ENCODE results near the gene SS18L1. TPM values are rescaled to one million over a fixed set of nuclear protein-coding genes. Genes with fewer than 3 reads are reported as not detected.
A peak's percentile ranks its signal among the peaks of the same experiment; 100 is the strongest.

Gene SS18L1
- total and polyA plus RNA-seq, 11 donors = 6.5 to 12.4 (median 7.9) TPM

DNA sequence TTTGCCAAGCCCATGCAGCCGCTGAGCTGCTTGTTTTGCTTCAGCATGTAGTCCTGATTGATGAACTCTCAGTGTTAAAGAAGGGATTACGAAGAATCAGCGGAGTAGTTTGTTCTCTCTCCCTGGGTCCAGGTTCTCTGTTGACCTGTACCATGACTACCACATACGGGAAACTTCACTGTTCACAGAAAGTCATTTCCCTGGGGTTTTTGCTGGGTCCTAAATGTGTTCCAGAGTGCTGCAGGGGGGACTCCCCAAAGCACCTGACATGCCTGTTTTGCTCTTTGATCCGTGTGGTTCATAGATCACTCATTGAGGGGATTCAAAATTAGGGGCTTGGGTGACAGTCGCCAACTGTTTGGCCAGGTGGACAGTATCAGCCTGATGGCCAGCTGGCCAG is 15.8 kb upstream of the SS18L1 start:
- WGBS, 4 donors = 84 to 92% (median 89%) methylated on average over 6 of the region's 6 CpGs
- no peak for ATAC-seq
- TF ChIP-seq, protein P1, sequence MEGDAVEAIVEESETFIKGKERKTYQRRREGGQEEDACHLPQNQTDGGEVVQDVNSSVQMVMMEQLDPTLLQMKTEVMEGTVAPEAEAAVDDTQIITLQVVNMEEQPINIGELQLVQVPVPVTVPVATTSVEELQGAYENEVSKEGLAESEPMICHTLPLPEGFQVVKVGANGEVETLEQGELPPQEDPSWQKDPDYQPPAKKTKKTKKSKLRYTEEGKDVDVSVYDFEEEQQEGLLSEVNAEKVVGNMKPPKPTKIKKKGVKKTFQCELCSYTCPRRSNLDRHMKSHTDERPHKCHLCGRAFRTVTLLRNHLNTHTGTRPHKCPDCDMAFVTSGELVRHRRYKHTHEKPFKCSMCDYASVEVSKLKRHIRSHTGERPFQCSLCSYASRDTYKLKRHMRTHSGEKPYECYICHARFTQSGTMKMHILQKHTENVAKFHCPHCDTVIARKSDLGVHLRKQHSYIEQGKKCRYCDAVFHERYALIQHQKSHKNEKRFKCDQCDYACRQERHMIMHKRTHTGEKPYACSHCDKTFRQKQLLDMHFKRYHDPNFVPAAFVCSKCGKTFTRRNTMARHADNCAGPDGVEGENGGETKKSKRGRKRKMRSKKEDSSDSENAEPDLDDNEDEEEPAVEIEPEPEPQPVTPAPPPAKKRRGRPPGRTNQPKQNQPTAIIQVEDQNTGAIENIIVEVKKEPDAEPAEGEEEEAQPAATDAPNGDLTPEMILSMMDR (IDR thresholded peaks at IDR 0.05) = no peak
- no peak for TF ChIP-seq POLR2A (IDR thresholded peaks at IDR 0.05)
- Histone ChIP-seq H3K36me3 (peaks cover 0 to 88% (median 84%) of the 10 kb centered on the region in 9 donors), H3K9me3 (no peaks in the 10 kb centered on the region), H3K27me3 (no peaks in the 10 kb centered on the region), H3K4me1 (peaks cover 4 to 71% (median 38%) of the 10 kb centered on the region in 12 donors), H3K27ac (peak overlapping the region in 4 of 12 donors; percentile 1 to 38 (median 24)), H3K4me3 (no peak overlapping the region)
- intact Hi-C loops (cut with DNase I) = no loop called here
- peak in 1 of 5 donors; percentile 28 for DNase-seq

DNA sequence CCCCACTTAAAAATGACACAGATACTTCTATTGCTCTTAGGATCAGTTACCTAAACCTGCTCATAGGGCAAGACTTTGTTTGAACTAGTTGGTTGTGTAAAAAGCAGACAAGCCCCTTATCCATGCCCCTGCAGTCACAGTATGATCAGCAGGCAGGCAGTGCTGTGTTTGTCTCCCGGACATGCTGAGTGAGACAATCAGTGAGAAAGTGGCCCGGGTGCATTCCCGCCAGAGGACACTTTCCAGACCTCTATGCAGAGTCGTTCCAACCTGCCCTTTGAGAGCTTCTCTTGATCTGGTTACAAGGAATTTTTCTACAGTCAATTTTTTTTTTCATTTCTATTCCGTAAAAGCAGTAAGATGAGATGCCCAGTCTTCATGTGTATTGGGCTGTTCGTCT is 15.1 kb upstream of the SS18L1 start:
- ATAC-seq = peak in 2 of 4 donors; percentile 35 to 50
- no peak for TF ChIP-seq POLR2A (IDR thresholded peaks at IDR 0.05)
- TF ChIP-seq, protein P1 (IDR thresholded peaks at IDR 0.05) = no peak
- Histone ChIP-seq H3K27me3 (no peaks in the 10 kb centered on the region), H3K4me1 (peaks cover 4 to 71% (median 39%) of the 10 kb centered on the region in 12 donors), H3K36me3 (peaks cover 0 to 94% (median 85%) of the 10 kb centered on the region in 9 donors), H3K27ac (peak overlapping the region in 3 of 12 donors; percentile 1 to 38 (median 10)), H3K9me3 (no peaks in the 10 kb centered on the region), H3K4me3 (no peak overlapping the region)
- DNase-seq = no peak
- intact Hi-C loops (cut with DNase I) = no loop called here
- WGBS, 4 donors = 53 to 67% (median 57%) methylated on average over 6 of the region's 6 CpGs

DNA sequence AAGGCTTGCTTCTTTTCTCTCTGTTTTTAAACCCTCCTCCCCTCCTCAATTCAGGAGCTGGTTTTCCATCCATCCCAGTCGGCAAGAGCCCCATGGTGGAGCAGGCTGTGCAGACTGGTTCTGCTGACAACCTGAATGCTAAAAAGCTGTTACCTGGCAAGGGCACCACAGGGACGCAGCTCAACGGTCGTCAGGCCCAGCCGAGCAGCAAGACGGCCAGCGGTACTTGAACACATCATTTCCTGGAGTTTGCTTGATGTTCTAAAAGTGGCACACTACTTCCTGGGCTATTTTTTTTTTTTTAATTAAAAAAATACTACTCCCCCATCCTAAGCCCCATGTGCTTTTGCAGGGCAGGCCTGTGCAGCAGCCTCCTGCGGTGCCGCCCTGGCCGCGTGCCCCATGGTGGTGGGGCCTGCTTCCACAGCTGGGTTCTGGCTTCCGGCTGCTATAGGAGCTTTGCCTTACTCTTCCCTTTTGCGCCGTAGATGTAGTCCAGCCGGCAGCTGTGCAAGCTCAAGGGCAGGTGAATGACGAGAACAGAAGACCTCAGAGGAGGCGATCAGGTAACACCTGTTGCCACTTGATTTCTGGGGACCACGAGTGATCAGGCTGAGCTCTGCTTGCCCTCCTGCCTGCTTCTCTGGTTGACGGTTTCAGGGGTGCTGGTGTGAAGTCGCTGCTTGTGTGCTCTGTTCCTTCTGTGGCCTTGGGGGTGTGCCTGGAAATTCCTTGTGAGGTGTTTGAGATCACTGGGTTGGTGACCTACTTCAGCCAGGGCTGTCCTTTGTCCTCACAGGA is 13.6 kb upstream of the SS18L1 start:
- TF ChIP-seq POLR2A (IDR thresholded peaks at IDR 0.05) = no peak
- TF ChIP-seq, protein P1 (IDR thresholded peaks at IDR 0.05) = no peak
- ATAC-seq (no peak), DNase-seq (peak in 1 of 5 donors; percentile 48)
- H3K36me3 ChIP-seq = peaks cover 0 to 100% (median 91%) of the 10 kb centered on the region in 9 donors
- no peaks in the 10 kb centered on the region for H3K27me3 ChIP-seq
- WGBS, 4 donors = 79 to 86% (median 84%) methylated on average over 18 to 20 of the region's 20 CpGs
- intact Hi-C loops (cut with DNase I) = loop anchor here in 1 of 10 donors (5.0 kb wide), 1 partner anchor 108 kb away; no protein-coding TSS in a partner anchor
- peak overlapping the region in 2 of 12 donors; percentile 9 to 19 for H3K27ac ChIP-seq
- H3K4me3 ChIP-seq = no peak overlapping the region
- no peaks in the 10 kb centered on the region for H3K9me3 ChIP-seq
- peaks cover 3 to 74% (median 42%) of the 10 kb centered on the region in 12 donors for H3K4me1 ChIP-seq

DNA sequence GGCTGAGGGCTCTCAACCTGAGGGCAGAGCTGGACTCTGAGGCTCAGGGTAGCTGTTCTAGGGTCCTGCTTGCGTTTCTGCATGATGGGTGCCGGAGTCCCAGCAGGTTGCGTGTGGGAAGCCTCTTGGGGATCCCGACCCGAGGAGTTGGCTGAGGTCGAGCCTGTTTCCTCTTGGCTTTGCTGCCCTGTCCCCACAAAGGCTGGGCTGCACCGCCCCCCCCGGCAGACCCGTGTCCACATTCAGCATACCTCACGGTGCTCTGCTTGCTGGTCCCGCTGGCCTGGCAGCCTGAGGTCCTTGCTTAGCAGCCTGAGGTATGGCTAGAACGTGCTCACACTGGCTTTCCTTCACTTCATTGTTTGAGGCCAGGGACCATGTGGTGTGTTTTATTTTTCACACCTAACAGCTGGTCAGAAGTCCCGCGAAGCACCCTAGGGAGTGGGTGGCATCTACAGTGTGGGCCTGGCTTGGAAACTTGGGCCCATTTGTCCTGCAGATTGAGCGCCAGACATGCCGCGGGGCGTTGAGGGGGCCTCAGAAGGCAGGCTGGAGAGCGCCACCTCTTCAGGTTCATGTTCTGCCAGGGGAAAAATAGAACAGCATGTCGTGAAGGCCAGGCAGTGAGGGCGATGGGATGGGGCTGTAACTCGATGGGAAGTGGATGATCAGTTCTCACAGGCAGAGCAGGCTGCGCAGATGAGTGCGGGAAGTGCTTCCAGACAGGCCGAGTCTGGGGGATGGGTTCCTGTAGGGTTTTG is 11.8 kb upstream of the SS18L1 start:
- H3K36me3 ChIP-seq = peaks cover 0 to 100% (median 91%) of the 10 kb centered on the region in 9 donors
- H3K27ac ChIP-seq = peak overlapping the region; percentile 28 to 90 (median 80)
- no peaks in the 10 kb centered on the region for H3K9me3 ChIP-seq
- H3K4me3 ChIP-seq = no peak overlapping the region
- no peaks in the 10 kb centered on the region for H3K27me3 ChIP-seq
- WGBS, 4 donors = 70 to 89% (median 85%) methylated on average over 18 to 25 of the region's 25 CpGs
- no peak for TF ChIP-seq POLR2A (IDR thresholded peaks at IDR 0.05)
- TF ChIP-seq, protein P1 (IDR thresholded peaks at IDR 0.05) = no peak
- H3K4me1 ChIP-seq = peaks cover 3 to 80% (median 48%) of the 10 kb centered on the region in 12 donors
- DNase-seq (peak in 1 of 5 donors; percentile 57), ATAC-seq (no peak)
- intact Hi-C loops (cut with DNase I) = loop anchor here in 1 of 10 donors (5.0 kb wide), 1 partner anchor 109 kb away; no protein-coding TSS in a partner anchor
